PC-9 (cell line): ENCODE measurements around the gene LARGE1.

Experiments
- CTCF ChIP-seq: fragments of 200-600 bp; sonication (generic); conservative IDR thresholded peaks from 2 replicates; pipeline ENCODE4 v1.6.1; 2017; ENCODE audit warnings: mixed run types, antibody characterized with exemption, mild to moderate bottlenecking, moderate library complexity
- EZH2 ChIP-seq: fragments of 200-600 bp; sonication (generic); IDR thresholded peaks from 2 replicates; pipeline ENCODE4 v1.8.0; 2017; ENCODE audit warnings: antibody characterized with exemption, low read depth

- TF ChIP-seq CTCF (no peak), EZH2 (no peak)
Measured at GRCh38 chr22:33456511-33456910, 463.8 kb downstream of the LARGE1 start.
